H1 (cell line): Measurements from ENCODE around the gene ALOX5AP. TPM values are rescaled to one million over a fixed set of nuclear protein-coding genes. Genes with fewer than 3 reads are reported as not detected.

Experiments used
- ASH2L ChIP-seq: fragments of 200-600, 300-600 bp; sonication (generic); IDR thresholded peaks from one replicate; pipeline ENCODE4 v1.7.1; 2017; ENCODE audit warnings: low read length
- ATF2 ChIP-seq: IDR thresholded peaks from 2 replicates; pipeline ENCODE4 v1.6.1; 2012; ENCODE audit warnings: low read length, inconsistent platforms
- CHD7 ChIP-seq: fragments of 300-600 bp; sonication (generic); IDR thresholded peaks from 2 replicates; pipeline ENCODE4 v1.7.1; 2012; ENCODE audit warnings: low read length, moderate library complexity, mild to moderate bottlenecking, inconsistent platforms; ENCODE audit not compliant: insufficient replicate concordance
- EGR1 ChIP-seq: IDR thresholded peaks from 2 replicates; pipeline ENCODE4 v1.6.1; 2011; ENCODE audit warnings: low read depth, low read length, borderline replicate concordance
- JUN ChIP-seq: IDR thresholded peaks from 2 replicates; pipeline ENCODE4 v1.6.1; 2011; ENCODE audit warnings: low read depth, mild to moderate bottlenecking, improper control_type of control experiment, low read length
- KDM5A ChIP-seq: fragments of 200-600 bp; IDR thresholded peaks from 2 replicates; pipeline ENCODE4 v1.7.1; 2012; ENCODE audit warnings: mild to moderate bottlenecking, low read length, inconsistent platforms, mixed read lengths
- TEAD4 ChIP-seq: IDR thresholded peaks from 2 replicates; pipeline ENCODE4 v1.6.1; 2012; ENCODE audit warnings: low read depth, low read length, inconsistent platforms, mixed read lengths
- polyA plus RNA-seq, 7 experiments: library from polyadenylated mRNA; depleted of rRNA in 3 of 7; stranded (reverse) in 5 of 7; unstranded in 2 of 7; fragments of >200 nt in 5 of 7; fragments of 200-250 nt in 2 of 7; gene quantifications; 1 replicate in 5 of 7; 2 replicates in 1 of 7; 4 replicates in 1 of 7; pipeline versions ENCODE4 v1.2.1 to v1.2.3, GENCODE V29; 2011 to 2013; ENCODE audit warnings: missing spikeins in 2 of 7, mixed read lengths in 2 of 7
- total RNA-seq: library from RNA; stranded (reverse); fragmentation: NEBNext Ultra II Directional; extraction: Animal tissue kit (Norgen Biotek cat#: 25700); gene quantifications from 2 replicates; pipeline ENCODE4 v1.2.1, GENCODE V29; 2021

ALOX5AP gene
- total and polyA plus RNA-seq, 2 of the 8 experiments (the other 6 are each of a cell fraction or from before 2014, with no cell fraction given) = not detected

GRCh38 chr13:30721936-30722335 lies 13.4 kb upstream of the ALOX5AP start (continued):
- no peak for TF ChIP-seq CHD7
- no peak for TF ChIP-seq TEAD4
- no peak for TF ChIP-seq ATF2
- TF ChIP-seq JUN = no peak
- no peak for TF ChIP-seq KDM5A
- no peak for TF ChIP-seq EGR1
- TF ChIP-seq ASH2L = no peak
